ENCODE measurements around the gene VRK2.

DNA sequence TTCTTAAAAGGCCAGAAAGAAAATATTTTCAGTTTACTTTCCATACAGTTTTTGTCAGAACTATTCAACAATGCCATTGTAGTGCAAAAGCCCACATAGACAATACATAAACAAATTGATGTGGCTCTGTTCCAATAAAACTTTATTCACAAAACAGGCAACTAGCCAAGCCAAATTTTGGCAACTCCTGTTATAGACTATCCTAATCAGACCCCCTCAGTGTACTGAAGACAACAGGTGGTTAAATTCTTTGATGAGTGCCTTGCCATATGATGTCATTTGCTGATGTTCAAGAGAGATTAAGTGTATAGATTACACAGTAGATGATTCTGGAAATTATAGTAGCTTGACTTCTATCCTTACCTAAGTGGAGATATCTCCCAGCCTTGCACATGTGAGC is 111.1 kb downstream of the VRK2 start:
- TF ChIP-seq, protein P1, sequence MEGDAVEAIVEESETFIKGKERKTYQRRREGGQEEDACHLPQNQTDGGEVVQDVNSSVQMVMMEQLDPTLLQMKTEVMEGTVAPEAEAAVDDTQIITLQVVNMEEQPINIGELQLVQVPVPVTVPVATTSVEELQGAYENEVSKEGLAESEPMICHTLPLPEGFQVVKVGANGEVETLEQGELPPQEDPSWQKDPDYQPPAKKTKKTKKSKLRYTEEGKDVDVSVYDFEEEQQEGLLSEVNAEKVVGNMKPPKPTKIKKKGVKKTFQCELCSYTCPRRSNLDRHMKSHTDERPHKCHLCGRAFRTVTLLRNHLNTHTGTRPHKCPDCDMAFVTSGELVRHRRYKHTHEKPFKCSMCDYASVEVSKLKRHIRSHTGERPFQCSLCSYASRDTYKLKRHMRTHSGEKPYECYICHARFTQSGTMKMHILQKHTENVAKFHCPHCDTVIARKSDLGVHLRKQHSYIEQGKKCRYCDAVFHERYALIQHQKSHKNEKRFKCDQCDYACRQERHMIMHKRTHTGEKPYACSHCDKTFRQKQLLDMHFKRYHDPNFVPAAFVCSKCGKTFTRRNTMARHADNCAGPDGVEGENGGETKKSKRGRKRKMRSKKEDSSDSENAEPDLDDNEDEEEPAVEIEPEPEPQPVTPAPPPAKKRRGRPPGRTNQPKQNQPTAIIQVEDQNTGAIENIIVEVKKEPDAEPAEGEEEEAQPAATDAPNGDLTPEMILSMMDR (conservative IDR thresholded peaks at IDR 0.05; ENCODE audit: low read depth in 2 of 2): no peak
- no peak for TF ChIP-seq POLR2AphosphoS5 (IDR thresholded peaks at IDR 0.05; ENCODE audit: low read depth)

Measured in GM23338 (cell line).